ENCODE data around the gene PCF11.
"Not testable (repeated sequence)": the region's sequence is repeated elsewhere in the genome, so short reads cannot be mapped to it uniquely, and the experiment has no call there.

PCF11 gene, protein sequence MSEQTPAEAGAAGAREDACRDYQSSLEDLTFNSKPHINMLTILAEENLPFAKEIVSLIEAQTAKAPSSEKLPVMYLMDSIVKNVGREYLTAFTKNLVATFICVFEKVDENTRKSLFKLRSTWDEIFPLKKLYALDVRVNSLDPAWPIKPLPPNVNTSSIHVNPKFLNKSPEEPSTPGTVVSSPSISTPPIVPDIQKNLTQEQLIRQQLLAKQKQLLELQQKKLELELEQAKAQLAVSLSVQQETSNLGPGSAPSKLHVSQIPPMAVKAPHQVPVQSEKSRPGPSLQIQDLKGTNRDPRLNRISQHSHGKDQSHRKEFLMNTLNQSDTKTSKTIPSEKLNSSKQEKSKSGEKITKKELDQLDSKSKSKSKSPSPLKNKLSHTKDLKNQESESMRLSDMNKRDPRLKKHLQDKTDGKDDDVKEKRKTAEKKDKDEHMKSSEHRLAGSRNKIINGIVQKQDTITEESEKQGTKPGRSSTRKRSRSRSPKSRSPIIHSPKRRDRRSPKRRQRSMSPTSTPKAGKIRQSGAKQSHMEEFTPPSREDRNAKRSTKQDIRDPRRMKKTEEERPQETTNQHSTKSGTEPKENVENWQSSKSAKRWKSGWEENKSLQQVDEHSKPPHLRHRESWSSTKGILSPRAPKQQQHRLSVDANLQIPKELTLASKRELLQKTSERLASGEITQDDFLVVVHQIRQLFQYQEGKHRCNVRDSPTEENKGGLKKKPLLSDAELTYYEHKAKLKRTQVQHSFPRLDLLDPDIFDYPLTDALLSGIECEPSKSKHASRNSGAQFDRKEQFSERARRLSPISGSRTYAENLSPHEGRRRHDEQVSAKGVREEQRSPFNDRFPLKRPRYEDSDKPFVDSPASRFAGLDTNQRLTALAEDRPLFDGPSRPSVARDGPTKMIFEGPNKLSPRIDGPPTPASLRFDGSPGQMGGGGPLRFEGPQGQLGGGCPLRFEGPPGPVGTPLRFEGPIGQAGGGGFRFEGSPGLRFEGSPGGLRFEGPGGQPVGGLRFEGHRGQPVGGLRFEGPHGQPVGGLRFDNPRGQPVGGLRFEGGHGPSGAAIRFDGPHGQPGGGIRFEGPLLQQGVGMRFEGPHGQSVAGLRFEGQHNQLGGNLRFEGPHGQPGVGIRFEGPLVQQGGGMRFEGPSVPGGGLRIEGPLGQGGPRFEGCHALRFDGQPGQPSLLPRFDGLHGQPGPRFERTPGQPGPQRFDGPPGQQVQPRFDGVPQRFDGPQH (N-terminal part only)

DNA sequence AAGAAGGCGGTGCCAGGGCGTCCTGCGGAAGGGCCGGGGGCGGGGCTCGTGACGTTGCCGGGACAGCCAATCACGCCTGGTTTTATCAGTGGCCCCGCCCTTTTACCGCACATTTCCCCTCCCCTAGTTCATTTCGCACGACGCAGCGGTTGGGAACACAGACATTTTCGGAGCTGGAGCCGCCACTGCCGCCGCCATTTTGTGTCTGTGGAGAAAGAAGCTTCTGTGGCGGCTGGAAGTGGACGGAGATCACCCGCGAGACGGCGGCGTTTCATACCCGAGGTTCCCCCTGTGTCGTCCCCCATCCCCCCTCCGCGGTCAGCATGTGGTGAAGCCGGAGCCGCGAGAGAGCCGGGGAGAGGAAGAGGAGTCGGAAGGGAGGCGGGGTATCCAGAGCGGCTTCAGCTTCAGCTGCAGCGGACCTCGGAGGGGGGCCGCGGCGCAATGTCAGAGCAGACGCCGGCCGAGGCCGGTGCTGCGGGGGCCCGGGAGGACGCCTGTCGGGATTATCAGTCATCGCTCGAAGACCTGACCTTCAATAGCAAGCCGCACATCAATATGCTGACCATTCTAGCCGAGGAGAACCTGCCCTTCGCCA lies at the start of gene PCF11:
Gene PCF11, plus strand, starts transcription at position 136 of the 598 bp plus-strand sequence. Its CDS starts 309 bp downstream, at position 445.
- DNase-seq (ENCODE audit: low read depth), result no peak

DNA sequence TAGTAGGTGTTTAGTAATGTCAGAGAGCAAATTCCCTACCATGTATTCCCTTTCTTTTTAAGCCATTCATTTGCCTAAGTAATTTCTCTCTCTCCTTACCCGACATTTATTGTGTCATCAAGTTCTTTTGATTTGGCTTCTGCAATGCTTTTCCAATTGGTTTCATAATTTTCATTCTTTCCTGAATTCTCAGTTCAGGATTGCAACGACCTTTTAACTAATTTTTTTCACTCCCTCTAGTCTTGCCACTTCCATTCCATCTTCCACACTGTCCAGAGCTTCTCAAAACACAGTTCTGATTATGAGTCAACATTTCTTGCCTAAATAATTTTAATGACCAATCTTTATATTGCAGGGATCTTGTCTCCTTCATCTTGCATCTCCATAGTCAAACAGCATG lies 44.0 kb upstream of the PCF11 start:
- DNase-seq (ENCODE audit: low read depth), result no peak

DNA sequence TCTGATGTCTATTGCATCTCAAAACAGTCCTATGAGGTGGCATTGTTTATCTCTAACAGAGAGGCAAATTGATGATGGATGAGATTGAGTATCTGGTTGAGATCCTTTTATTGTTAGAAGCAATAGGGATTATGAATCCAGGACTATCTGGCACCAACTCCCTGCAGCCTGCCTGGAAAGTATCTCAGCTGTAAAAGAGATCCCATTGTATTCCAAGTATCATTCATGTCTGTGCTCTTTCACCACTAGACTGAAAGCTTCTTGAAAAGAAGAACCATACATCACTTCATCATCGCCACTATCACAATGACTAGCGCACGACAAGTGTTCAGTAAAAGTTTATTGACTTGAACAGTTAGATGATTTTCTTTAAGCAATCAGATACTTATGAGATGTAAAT lies 41.9 kb upstream of the PCF11 start:
- no peak for DNase-seq (ENCODE audit: low read depth)

DNA sequence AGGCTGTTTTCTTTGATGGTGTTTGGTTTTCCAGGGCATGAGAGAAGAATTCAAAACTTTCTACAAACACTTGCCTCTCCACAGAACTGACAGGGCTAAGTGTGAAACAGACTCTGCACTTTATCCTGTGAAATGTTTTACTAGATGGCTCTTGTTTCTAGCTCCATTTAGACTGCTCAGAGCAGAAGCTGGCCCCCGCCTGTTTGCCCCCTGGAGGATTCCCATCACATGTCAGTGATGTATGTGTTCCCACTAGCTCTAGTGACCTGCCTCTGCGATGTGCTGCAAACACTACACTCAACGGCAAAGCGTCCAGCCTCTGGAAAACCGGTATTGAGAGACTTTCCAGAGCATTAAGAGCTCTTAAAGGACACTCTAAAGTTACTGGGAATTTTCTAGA lies 41.4 kb upstream of the PCF11 start:
- no peak for DNase-seq (ENCODE audit: low read depth)

DNA sequence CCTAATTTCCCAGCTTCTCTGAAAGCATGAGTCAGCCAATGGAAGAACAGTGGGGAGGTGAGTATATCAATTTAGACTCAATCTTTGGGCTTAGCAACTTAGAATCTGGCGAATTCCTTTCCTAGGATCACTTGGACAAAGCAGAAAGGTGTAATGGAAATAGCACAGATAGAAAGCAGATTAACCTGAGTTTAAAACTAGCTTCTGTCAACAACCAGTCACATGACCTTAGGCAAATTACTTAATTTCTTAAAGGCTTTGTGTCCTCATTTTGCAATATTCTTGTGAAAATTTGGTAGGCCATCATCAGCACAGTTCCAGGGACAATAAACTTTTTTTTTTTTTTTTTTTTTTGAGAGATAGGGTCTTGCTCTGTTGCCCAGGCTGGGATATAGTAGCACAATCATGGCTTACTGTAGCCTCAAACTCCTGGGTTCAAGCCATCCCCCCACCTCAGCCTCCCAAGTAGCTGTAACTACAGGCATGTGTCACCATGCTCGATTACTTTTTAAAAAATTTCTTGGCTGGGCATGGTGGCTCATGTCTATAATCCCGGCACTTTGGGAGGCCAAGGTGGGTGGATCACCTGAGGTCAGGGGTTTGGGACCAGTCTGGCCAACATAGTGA lies 40.8 kb upstream of the PCF11 start:
- DNase-seq (ENCODE audit: low read depth), result no peak

DNA sequence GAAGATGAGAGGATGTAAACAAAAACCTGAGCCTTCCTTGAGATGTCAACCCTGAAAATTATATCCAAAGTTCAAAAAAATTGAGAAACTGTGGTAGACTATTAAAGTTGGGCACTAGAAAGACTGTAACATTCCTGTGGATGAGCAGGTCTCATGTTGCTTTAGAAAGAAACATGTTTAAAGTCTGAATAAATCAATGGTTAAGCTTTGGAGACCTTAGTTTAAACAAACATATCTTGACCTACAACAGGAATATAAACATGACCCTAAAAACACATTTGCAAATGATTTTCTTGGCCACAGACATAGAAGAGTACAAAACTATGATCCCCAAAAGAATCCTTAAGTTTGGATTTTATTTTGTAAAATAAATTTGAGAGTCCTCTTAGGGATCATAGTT lies 38.1 kb upstream of the PCF11 start:
- DNase-seq (ENCODE audit: low read depth), result no peak

DNA sequence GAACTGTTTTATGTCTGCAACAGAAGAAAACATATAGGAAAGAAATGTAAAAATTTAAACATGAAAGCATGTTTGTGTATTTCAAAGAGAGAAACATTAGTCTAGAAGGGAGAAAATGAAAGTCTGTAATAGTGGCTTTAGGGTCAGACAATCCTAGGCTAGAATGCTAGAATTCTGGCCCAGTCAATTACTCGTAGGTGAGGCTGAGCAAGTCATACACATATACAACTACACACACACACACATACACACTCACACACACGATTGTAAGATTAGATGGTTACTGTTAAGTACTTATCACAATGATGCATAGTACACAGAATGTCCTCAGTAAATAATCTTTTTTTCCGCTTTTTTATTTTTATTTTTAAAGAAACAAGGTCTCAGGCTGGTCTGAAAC lies 37.7 kb upstream of the PCF11 start:
- no peak for DNase-seq (ENCODE audit: low read depth)

DNA sequence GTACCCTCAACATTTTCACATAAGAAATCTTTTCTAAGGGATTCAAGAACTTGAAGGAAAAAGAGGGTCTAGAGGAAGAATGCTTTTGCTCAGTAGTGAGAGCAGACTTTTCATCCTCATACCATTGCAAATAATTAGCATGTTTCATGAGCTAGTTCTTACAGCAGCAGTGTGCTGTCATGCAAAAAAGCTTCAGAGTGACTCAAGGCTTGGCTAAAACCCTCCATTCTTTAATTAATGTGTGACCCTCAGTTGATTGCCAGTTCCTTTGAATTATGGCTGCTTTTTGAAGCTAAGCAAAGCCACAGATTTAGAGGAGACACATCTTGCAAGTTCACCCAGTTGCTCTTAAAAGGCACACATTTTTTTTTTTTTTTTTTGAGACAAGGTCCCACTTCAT lies 36.6 kb upstream of the PCF11 start:
- no peak for DNase-seq (ENCODE audit: low read depth)

DNA sequence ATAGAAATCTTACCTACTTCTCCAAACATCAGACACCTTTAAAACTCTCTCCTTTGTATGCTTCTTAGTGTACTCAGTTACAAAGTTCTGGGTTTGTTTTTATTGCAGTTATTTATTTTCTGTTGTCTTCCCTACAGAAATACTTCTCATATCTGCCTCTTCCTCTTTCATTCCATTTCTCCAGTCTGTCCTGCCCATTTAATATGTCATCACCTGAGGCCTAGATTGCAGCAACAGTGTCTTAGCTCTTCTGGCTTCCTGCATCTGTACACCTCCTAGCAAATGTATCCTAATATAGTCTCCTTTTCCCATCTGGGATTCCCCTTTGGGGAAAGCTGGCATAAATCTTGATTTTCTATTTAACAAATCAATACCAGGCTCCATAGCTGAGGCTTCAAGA lies 34.9 kb upstream of the PCF11 start:
- no peak for DNase-seq (ENCODE audit: low read depth)

DNA sequence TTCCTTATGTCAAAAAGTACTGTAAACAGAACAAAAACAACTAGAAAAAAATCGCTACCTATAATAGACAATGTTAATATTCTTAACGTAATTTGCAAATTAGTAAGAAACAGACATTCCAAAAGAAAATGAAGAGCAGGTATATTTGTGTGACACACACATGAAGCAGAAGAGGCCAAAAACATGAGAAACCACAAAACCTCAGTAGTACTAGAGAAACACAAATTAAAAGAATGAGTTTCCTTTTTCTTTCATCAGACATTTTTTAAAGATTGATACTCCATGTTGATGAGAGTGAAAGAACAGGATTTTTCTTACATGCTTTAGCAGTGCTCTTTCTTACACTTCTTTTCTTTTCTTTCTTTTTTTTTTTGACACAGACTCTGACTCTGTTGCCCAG lies 34.2 kb upstream of the PCF11 start:
- no peak for DNase-seq (ENCODE audit: low read depth)

DNA sequence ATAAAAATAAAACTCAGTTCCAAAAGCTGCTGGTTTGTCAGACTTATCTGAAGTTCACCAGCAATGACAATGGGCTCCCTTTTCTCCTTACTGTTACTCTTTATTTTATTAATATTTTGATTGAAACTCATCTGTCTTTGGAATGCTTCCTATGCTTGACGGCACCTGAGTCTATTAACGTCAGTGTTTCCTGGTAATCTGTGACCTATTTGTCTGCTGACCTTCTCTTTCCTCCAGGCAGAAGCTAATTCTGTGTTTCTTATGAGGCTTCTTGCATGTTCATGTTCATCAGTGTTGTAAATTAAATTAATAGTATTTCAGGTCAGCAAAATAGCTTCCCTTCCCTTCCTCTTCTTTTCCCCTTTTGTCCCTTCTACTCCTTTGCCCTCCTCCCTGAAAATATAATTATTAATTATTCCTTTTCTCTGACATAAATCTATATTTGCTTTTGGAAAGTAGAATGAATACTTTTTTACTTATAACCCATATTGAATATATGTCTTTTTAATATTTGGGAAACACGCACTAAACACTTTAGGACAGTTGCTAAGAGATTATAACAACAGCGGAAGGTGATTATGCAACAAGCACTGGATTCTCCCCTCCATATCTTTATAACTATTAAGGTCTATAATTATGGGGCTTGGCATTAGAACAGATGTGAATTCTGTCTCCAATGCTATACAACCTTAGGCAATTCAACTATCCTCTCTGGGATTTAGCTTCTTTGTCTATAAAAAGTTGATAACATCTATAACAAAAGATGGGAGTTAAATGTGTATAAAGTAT lies 32.1 kb upstream of the PCF11 start:
- no peak for DNase-seq (ENCODE audit: low read depth)

DNA sequence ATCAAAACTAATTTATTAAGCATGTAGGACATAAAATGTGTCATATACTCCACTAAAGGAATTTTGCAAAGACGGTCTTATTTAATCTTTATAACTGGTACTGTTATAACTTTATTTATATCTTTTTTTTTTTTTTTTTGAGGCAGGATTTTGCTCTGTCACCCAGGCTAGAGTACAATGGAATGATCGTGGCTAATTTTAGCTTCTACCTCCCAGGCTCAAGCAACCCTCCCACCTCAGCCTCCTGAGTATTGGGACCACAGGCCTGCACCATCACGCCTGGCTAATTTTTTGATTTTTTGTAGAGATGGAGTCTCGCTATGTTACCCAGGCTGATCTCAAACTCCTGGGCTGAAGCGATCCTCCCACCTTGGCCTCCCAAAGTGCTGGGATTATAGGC lies 31.4 kb upstream of the PCF11 start:
- no peak for DNase-seq (ENCODE audit: low read depth)

DNA sequence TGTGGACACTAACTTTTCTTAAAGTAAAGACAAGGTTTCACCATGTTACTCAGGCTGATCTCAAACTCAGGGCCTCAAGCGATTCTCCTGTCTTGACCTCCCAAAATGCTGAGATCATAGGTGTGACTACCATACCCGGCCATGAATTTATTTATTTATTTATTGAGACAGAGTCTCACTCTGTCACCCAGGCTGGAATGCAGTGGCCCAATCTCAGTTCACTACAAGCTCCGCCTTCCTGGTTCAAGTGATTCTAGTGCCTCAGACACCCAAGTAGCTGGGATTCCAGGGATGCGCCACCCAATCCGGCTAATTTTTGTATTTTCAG lies 29.7 kb upstream of the PCF11 start:
- DNase-seq (ENCODE audit: low read depth), result no peak

DNA sequence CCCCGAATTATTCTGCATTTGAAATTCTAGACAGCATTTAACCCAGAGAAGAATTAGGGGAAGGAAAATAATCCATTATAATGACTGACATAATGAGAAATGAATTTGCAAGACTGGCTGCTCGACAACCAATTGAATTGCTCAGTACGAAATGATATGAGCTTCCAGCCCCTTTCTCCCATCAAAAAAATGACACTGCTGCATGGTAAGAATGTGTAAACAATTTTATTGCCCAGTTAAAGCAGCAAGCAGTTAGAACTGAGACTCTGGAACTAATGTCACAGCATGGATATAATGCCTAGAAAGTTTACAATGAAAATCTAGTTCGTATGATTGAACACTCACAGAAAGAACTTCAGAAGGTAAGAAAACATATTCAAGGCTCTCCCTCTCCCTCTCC lies 24.7 kb upstream of the PCF11 start:
- no peak for DNase-seq (ENCODE audit: low read depth)

DNA sequence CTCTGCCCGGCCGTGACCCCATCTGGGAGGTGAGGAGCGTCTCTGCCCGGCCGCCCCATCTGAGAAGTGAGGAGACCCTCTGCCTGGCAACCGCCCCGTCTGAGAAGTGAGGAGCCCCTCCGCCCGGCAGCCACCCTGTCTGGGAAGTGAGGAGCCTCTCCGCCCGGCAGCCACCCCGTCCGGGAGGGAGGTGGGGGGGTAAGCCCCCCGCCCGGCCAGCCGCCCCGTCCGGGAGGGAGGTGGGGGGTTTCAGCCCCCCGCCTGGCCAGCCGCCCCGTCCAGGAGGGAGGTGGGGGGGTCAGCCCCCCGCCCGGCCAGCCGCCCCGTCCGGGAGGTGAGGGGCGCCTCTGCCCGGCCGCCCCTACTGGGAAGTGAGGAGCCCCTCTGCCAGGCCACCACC lies 23.7 kb upstream of the PCF11 start:
- DNase-seq (ENCODE audit: low read depth), result not testable (repeated sequence)

DNA sequence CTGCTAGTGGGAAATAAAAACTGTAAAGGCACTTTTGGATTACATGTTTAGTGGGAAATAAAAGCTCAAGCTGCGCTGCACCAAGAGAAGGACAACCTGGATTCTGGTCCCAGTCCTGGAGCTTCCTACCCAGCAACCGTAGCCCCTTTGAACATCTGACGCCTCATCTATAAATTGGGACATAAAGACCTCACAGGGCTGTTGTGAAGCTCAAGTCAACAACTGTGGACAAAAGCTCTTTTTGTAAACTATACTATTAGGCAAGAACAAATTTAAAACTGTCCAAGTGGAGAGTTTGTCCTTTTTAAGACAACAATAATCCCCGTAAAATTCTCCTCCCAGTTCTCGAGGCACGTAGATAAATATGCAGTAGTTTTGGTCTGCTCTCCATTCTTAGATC lies 17.6 kb upstream of the PCF11 start:
- no peak for DNase-seq (ENCODE audit: low read depth)

DNA sequence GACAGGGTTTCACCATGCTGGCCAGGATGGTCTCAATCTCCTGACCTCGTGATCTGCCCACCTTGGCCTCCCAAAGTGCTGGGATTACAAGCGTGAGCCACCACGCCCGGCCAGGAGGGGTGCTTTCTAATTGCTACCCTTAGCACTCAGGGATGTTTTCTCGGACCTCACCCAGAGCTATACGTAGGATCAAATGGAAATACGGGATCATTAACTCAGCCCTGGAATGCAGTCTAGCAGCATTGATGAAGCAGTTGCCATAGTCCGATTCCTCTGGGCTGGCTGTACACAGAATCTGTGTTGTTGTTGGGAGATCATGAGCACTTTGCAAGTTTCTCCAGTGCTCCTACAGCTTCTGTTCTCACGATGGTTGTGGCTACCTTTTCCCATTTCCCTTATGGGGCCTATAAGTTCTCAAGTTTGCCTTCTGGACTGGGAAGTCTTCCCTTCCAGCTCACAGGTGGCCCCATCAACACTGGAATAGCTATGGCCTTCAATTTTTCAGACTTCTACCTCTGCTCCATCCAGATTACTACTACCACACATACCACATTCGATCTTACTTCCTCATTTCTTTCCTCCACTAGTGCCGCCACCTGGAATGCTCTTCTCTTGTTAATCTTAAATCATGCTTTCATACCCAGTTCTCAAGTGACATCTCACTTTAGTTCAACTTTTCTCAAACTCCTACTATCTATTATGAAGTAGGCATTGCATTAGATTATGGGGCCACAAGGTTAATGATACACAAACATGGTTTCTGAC lies 16.1 kb upstream of the PCF11 start:
- no peak for DNase-seq (ENCODE audit: low read depth)

DNA sequence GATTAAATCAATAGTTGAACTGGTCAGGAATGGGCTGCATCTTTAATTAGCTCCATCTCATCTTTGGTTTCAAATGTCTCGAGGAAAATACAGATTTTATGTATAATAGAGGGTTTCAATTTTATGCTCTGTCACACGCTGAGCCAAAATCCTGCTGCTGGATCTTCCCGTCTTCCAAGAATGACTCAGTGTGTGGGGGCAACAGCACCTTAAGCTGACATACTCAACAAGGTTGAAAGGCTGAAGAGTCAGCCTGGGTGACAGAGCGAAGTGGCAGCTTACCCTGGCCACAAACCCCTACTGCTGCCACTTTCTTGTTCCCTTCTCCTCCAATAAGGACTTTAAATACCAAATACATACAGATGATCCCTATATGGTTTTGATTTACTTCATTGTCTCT lies 9.0 kb upstream of the PCF11 start:
- no peak for DNase-seq (ENCODE audit: low read depth)

DNA sequence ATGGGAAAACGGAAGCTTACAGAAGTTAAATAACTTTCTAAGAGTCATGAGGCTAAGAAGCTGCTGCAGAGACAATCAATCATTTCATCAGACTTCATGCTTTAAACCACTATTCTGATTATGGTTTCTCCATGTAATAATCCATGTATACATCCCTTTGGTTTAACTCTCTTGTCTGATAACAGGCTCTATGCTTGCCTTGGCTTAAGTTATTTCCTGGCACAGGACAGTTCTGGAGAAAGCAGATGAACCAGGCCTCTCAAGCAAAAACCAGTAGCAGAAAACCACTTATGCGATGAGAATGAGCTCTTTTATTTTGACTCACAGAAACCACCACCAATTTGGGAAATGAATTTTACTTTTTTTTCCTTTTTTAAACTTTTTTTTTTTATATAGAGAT lies 6.5 kb upstream of the PCF11 start:
- DNase-seq (ENCODE audit: low read depth), result no peak

DNA sequence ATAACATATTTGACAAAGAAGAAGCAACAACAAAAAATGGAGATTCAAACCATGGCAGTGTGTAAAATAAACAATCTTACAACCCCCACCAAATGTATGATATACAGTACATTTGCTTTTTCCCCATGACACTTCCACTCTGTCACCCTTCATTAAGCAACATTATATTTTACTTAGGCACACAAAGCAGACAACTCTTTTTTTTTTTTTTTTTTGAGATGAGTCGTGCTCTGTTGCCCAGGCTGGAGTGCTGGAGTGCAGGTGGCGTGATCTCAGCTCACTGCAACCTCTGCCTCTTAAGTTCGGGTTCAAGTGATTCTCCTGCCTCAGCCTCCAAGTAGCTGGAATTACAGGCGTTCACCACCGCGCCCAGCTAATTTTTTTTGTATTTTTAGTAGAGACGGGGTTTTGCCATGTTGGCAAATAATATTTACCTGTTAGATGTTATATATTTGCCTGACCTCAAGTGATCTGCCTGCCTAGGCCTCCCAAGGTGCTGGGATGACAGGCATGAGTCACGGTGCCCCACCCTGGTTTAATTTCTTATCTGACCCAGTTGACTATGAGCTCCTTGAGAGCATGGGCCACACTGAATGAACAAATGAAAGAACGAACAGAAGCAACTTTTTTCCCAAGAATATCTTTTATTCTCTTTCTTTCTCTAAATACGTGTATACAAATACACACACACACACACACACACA lies 5.5 kb upstream of the PCF11 start:
- no peak for DNase-seq (ENCODE audit: low read depth)

All from stimulated activated CD8-positive, alpha-beta memory T cell treated with anti-CD3 and anti-CD28 coated beads, Interleukin-12 subunit alpha, Interleukin-12 subunit beta, amount 100 ng/mL, for 1 hour (primary cell).